Measurements from ENCODE around the gene VCX2.
"Not testable (repeated sequence)": the region's sequence is repeated elsewhere in the genome, so short reads cannot be mapped to it uniquely, and the experiment has no call there.

The VCX2 gene

GRCh38 chrX:8171169-8171568 lies at the start of gene VCX2:
Gene VCX2 (minus strand): TSS chrX:8171267. CDS start chrX:8170643, 624 bp downstream.
- not testable (repeated sequence) for DNase-seq

GRCh38 chrX:8204943-8205342 lies 33.9 kb upstream of the VCX2 start:
- no peak for DNase-seq

GRCh38 chrX:8204169-8204935 lies 33.3 kb upstream of the VCX2 start:
- DNase-seq, result no peak

GRCh38 chrX:8201896-8202331 lies 30.8 kb upstream of the VCX2 start:
- no peak for DNase-seq

GRCh38 chrX:8196776-8197175 lies 25.7 kb upstream of the VCX2 start:
- DNase-seq, result no peak

GRCh38 chrX:8194216-8194615 lies 23.1 kb upstream of the VCX2 start:
- DNase-seq, result no peak

- DNase-seq, result no peak
Measured at GRCh38 chrX:8192276-8192675, 21.2 kb upstream of the VCX2 start.

GRCh38 chrX:8191022-8191421 lies 20.0 kb upstream of the VCX2 start:
- DNase-seq, result no peak

GRCh38 chrX:8190341-8190830 lies 19.3 kb upstream of the VCX2 start:
- no peak for DNase-seq

GRCh38 chrX:8189096-8189830 lies 18.2 kb upstream of the VCX2 start:
- peak; percentile 81 for DNase-seq

- no peak for DNase-seq
Measured at GRCh38 chrX:8183346-8183745, 12.3 kb upstream of the VCX2 start.

GRCh38 chrX:8179656-8180055 lies 8.6 kb upstream of the VCX2 start:
- DNase-seq, result peak; percentile 11

GRCh38 chrX:8154011-8154410 lies 17.1 kb downstream of the VCX2 start:
- DNase-seq, result not testable (repeated sequence)

GRCh38 chrX:8147226-8147625 lies 23.8 kb downstream of the VCX2 start:
- no peak for DNase-seq

- no peak for DNase-seq
Measured at GRCh38 chrX:8144925-8145324, 26.1 kb downstream of the VCX2 start.

- no peak for DNase-seq
Measured at GRCh38 chrX:8141896-8142295, 29.2 kb downstream of the VCX2 start.

- DNase-seq, result no peak
Measured at GRCh38 chrX:8140986-8141744, 29.9 kb downstream of the VCX2 start.

GRCh38 chrX:8139716-8140115 lies 31.4 kb downstream of the VCX2 start:
- no peak for DNase-seq

GRCh38 chrX:8138252-8138651 lies 32.8 kb downstream of the VCX2 start:
- no peak for DNase-seq

- DNase-seq, result no peak
Measured at GRCh38 chrX:8126648-8127047, 44.4 kb downstream of the VCX2 start.

- no peak for DNase-seq
Measured at GRCh38 chrX:8126092-8126491, 45.0 kb downstream of the VCX2 start.

GRCh38 chrX:8125566-8125965 lies 45.5 kb downstream of the VCX2 start:
- no peak for DNase-seq

- DNase-seq, result no peak
Measured at GRCh38 chrX:8122538-8122937, 48.5 kb downstream of the VCX2 start.
